Activated CD8-positive, alpha-beta T cell treated with anti-CD3 and anti-CD28 coated beads, Interleukin-2, amount 10 ng/mL, durations not matched to agents 7 days and 5 days (primary cell): ENCODE measurements around the gene ITGB1BP2. TPM values are rescaled to one million over a fixed set of nuclear protein-coding genes. Genes with fewer than 3 reads are reported as not detected.
"Not testable (repeated sequence)": the region's sequence is repeated elsewhere in the genome, so short reads cannot be mapped to it uniquely, and the experiment has no call there.

Experiments
- ATAC-seq: fragments of 150-1000 bp; cut with Tn5 transposase; one replicate; pipeline ENCODE4 v1.10.0; 2021; ENCODE audit warnings: moderate library complexity
- CTCF ChIA-PET: fragments of 350-600 bp; sonication (Branson Sonifier 250); formaldehyde crosslinking; loops from one replicate; lab custom pipeline; 2021; ENCODE audit warnings: antibody characterized with exemption; lab: Charles Lee
- POLR2A ChIA-PET: fragments of 350-600 bp; sonication (Branson Sonifier 250); formaldehyde crosslinking; loops from one replicate; lab custom pipeline; 2021; ENCODE audit warnings: antibody characterized with exemption; lab: Charles Lee
- DNase-seq: peaks from one replicate; pipeline ENCODE4 v3.0.0-alpha.2; 2020
- H3K27ac Mint-ChIP-seq: one replicate; pipeline ENCODE4 v1.8.0; 2021; ENCODE audit warnings: mild to moderate bottlenecking, mixed read lengths
- H3K27me3 Mint-ChIP-seq: one replicate; pipeline ENCODE4 v1.8.0; 2021; ENCODE audit warnings: low read depth, mixed read lengths
- H3K36me3 Mint-ChIP-seq: one replicate; pipeline ENCODE4 v1.8.0; 2021; ENCODE audit warnings: low read depth, mixed read lengths
- H3K4me1 Mint-ChIP-seq: one replicate; pipeline ENCODE4 v1.8.0; 2021; ENCODE audit warnings: low read depth, mixed read lengths
- H3K4me3 Mint-ChIP-seq: one replicate; pipeline ENCODE4 v1.8.0; 2021; ENCODE audit warnings: mild to moderate bottlenecking, mixed read lengths
- H3K9me3 Mint-ChIP-seq: one replicate; pipeline ENCODE4 v1.8.0; 2022; ENCODE audit warnings: mixed read lengths; ENCODE audit not compliant: insufficient read depth
- total RNA-seq, 2 experiments: library from RNA; stranded (reverse); gene quantifications; one replicate each; pipeline ENCODE4 v1.2.3, GENCODE V29; 2021

ITGB1BP2 gene
- total RNA-seq, 2 experiments from 2014 or later, result 5.4 to 5.5 TPM

DNA sequence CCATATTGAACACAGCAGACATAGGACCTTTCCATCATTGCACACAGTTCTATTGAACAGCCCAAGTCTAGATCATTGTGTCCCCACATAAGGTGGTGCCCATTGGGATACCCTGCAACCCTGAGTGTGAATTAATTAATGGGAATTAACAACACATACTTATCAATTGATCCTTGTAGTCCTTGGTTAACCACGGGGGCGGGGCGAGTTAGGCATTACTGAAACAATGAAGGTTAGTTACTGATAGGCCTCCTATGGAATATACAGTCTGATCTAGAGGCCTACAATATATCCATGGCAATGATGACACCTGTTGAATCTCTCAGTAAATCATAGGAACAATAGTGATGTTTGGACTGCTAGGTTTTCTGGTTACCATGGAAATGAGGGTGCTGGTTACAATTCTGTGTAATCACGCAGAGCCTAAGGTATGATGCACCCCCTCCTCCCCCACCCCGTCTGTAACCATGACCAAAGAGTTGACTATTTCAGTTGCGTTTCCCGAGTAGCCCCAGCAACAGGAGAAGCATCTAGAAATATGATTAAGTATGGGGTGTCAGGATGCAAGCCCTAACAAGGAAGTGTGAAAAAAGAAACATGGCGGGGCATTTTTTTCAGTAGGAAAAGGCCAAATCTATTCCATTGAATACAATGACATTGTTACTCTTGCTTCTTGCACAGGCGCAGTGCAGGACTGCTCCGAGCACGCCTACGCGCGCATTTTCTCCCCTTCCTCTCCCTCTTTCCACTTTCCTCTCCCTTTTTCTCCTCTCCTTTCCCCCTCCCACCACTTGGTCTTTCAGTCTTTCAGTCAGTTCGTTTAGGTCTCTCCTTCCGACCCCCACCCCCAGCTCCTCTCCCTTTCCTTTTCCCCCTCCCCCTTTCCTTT lies 18.8 kb upstream of the ITGB1BP2 start:
- Mint-ChIP-seq H3K9me3 (no peaks in the 10 kb centered on the region), H3K27ac (peak overlapping the region; percentile 100), H3K4me1 (peaks cover 16% of the 10 kb centered on the region), H3K27me3 (no peaks in the 10 kb centered on the region), H3K36me3 (peaks cover 17% of the 10 kb centered on the region), H3K4me3 (peak overlapping the region; percentile 97)
- ChIA-PET POLR2A (interaction anchor here (0.6 to 5.5 kb wide), 21 partner anchors 9 to 324 kb away, joined by 3 to 43 read pairs (median 5); partner anchors contain the start of genes IL2RG, ITGB1BP2, MED12 and OGT), CTCF (interaction anchor here (0.7 to 2.0 kb wide), 9 partner anchors 27 to 313 kb away, joined by 3 to 12 read pairs (median 4); partner anchors contain the start of genes MED12, TAF1 and ZMYM3)
- DNase-seq (peak; percentile 58), ATAC-seq (peak; percentile 37)

GRCh38 chrX:71283403-71284143 lies 18.0 kb upstream of the ITGB1BP2 start, which contains the start of gene NONO:
NONO (plus strand) TSS chrX:71283635; CDS start chrX:71290638, 7,003 bp downstream.
- H3K4me3 Mint-ChIP-seq, result peak within 1 kb of the TSS; percentile 97
- peaks cover 17% of the 10 kb centered on the region for H3K4me1 Mint-ChIP-seq
- DNase-seq, result peak; percentile 94
- peak within 1 kb of the TSS; percentile 100 for H3K27ac Mint-ChIP-seq
- ChIA-PET POLR2A (interaction anchor here (0.6 to 5.5 kb wide), 24 partner anchors 8 to 324 kb away, joined by 3 to 43 read pairs (median 4); partner anchors contain the start of genes IL2RG, ITGB1BP2, MED12 and OGT), CTCF (interaction anchor here (0.6 to 2.0 kb wide), 10 partner anchors 27 to 314 kb away, joined by 3 to 12 read pairs (median 4); partner anchors contain the start of genes MED12, TAF1 and ZMYM3)
- peak; percentile 85 for ATAC-seq
- H3K36me3 Mint-ChIP-seq, result peaks cover 18% of the 10 kb centered on the region
- H3K9me3 Mint-ChIP-seq, result no peaks in the 10 kb centered on the region
- H3K27me3 Mint-ChIP-seq, result no peaks in the 10 kb centered on the region

- Mint-ChIP-seq H3K27ac (no peak overlapping the region), H3K4me1 (peaks cover 14% of the 10 kb centered on the region), H3K4me3 (peak overlapping the region; percentile 97), H3K36me3 (peaks cover 28% of the 10 kb centered on the region), H3K9me3 (no peaks in the 10 kb centered on the region), H3K27me3 (no peaks in the 10 kb centered on the region)
- POLR2A ChIA-PET, result interaction anchor here (1.1 to 5.5 kb wide), 3 partner anchors 32 to 104 kb away, joined by 3 to 43 read pairs (median 4); partner anchors contain the start of genes TAF1 and ZMYM3
- ATAC-seq, result no peak
- DNase-seq, result no peak
- CTCF ChIA-PET, result no interaction called here
These were observed 15.6 kb upstream of the ITGB1BP2 start for GRCh38 chrX:71285929-71286328.

DNA sequence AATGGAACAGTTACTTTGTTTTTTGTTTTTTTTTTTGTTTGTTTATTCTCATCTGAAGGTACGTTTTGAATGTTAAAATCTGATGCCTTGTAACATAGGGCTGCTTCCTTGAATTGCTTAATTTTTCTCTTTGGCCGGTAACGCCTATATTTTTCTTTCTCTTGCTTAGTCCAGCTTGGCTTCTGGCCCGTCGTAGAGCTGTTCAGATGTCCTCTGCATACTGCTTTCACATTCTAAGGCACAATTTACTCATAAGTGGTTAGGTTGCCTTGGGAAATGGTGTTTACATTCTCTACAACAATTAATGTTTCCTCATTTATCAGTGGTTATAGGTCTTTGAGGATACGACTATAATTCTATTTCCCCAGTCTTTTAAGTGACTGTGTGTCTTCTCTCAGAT lies 10.2 kb upstream of the ITGB1BP2 start:
- DNase-seq (no peak), ATAC-seq (no peak)
- POLR2A ChIA-PET, result interaction anchor here (0.6 to 1.0 kb wide), 4 partner anchors 8 to 801 kb away, joined by 3 read pairs; partner anchors contain the start of gene NONO
- CTCF ChIA-PET, result no interaction called here
- H3K4me1 Mint-ChIP-seq, result peaks cover 6% of the 10 kb centered on the region
- no peaks in the 10 kb centered on the region for H3K9me3 Mint-ChIP-seq
- H3K4me3 Mint-ChIP-seq, result no peak overlapping the region
- no peak overlapping the region for H3K27ac Mint-ChIP-seq
- no peaks in the 10 kb centered on the region for H3K27me3 Mint-ChIP-seq
- peaks cover 38% of the 10 kb centered on the region for H3K36me3 Mint-ChIP-seq

- CTCF ChIA-PET, result interaction anchor here (0.7 kb wide), 1 partner anchor 44 kb away, joined by 6 read pairs; no protein-coding TSS in a partner anchor
- peaks cover 50% of the 10 kb centered on the region for H3K36me3 Mint-ChIP-seq
- no peak overlapping the region for H3K4me3 Mint-ChIP-seq
- H3K27ac Mint-ChIP-seq, result no peak overlapping the region
- no peaks in the 10 kb centered on the region for H3K9me3 Mint-ChIP-seq
- DNase-seq (no peak), ATAC-seq (no peak)
- POLR2A ChIA-PET, result no interaction called here
- H3K27me3 Mint-ChIP-seq, result no peaks in the 10 kb centered on the region
- H3K4me1 Mint-ChIP-seq, result peaks cover 4% of the 10 kb centered on the region
These were observed 8.7 kb upstream of the ITGB1BP2 start for GRCh38 chrX:71292669-71293365.

DNA sequence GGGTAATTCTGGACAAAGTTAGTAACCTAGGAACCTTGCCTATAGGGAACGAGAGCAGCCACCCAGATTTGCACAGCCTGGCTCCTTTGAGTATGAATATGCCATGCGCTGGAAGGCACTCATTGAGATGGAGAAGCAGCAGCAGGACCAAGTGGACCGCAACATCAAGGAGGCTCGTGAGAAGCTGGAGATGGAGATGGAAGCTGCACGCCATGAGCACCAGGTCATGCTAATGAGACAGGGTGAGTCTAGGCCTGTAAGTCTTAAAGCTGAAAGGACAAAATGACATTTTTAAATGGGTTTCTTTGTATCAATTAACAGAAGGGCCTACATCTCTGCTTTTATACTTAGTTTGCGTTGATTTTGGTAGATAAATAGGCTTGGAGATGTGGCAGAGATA lies 4.7 kb upstream of the ITGB1BP2 start:
- no peaks in the 10 kb centered on the region for H3K9me3 Mint-ChIP-seq
- no peak overlapping the region for H3K27ac Mint-ChIP-seq
- H3K36me3 Mint-ChIP-seq, result peaks cover 61% of the 10 kb centered on the region
- ChIA-PET CTCF (no interaction called here), POLR2A (interaction anchor here (0.7 kb wide), 1 partner anchor 14 kb away, joined by 3 read pairs; the partner anchor contains the start of gene NONO)
- DNase-seq (no peak), ATAC-seq (no peak)
- peaks cover 11% of the 10 kb centered on the region for H3K4me1 Mint-ChIP-seq
- no peaks in the 10 kb centered on the region for H3K27me3 Mint-ChIP-seq
- H3K4me3 Mint-ChIP-seq, result no peak overlapping the region

- H3K36me3 Mint-ChIP-seq, result peaks cover 67% of the 10 kb centered on the region
- DNase-seq (no peak), ATAC-seq (no peak)
- H3K4me3 Mint-ChIP-seq, result no peak overlapping the region
- no peaks in the 10 kb centered on the region for H3K27me3 Mint-ChIP-seq
- POLR2A ChIA-PET, result interaction anchor here (0.6 kb wide), 1 partner anchor 187 kb away, joined by 3 read pairs; the partner anchor contains the start of gene IL2RG
- CTCF ChIA-PET, result no interaction called here
- H3K27ac Mint-ChIP-seq, result no peak overlapping the region
- peaks cover 24% of the 10 kb centered on the region for H3K4me1 Mint-ChIP-seq
- H3K9me3 Mint-ChIP-seq, result no peaks in the 10 kb centered on the region
These were observed 3.4 kb upstream of the ITGB1BP2 start for GRCh38 chrX:71298119-71298518.

DNA sequence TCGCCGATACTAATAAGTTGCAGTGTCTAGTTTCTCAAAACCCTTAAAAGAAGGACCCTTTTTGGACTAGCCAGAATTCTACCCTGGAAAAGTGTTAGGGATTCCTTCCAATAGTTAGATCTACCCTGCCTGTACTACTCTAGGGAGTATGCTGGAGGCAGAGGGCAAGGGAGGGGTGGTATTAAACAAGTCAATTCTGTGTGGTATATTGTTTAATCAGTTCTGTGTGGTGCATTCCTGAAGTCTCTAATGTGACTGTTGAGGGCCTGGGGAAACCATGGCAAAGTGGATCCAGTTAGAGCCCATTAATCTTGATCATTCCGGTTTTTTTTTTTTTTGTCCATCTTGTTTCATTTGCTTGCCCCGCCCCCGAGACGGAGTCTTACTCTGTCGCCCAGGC lies 1.5 kb upstream of the ITGB1BP2 start:
- Mint-ChIP-seq H3K36me3 (peaks cover 71% of the 10 kb centered on the region), H3K4me1 (peaks cover 27% of the 10 kb centered on the region)
- H3K27ac Mint-ChIP-seq, H3K9me3 Mint-ChIP-seq, H3K4me3 Mint-ChIP-seq, H3K27me3 Mint-ChIP-seq, ATAC-seq, CTCF ChIA-PET, DNase-seq: not testable (repeated sequence)
- POLR2A ChIA-PET, result interaction anchor here (0.5 kb wide), 1 partner anchor 87 kb away, joined by 3 read pairs; no protein-coding TSS in a partner anchor

GRCh38 chrX:71300495-71300894 lies 1.1 kb upstream of the ITGB1BP2 start:
- CTCF ChIA-PET, ATAC-seq, POLR2A ChIA-PET, DNase-seq, H3K9me3 Mint-ChIP-seq, H3K27me3 Mint-ChIP-seq, H3K4me3 Mint-ChIP-seq: not testable (repeated sequence)
- peaks cover 27% of the 10 kb centered on the region for H3K4me1 Mint-ChIP-seq
- peaks cover 74% of the 10 kb centered on the region for H3K36me3 Mint-ChIP-seq
- peak overlapping the region; percentile 46 for H3K27ac Mint-ChIP-seq

DNA sequence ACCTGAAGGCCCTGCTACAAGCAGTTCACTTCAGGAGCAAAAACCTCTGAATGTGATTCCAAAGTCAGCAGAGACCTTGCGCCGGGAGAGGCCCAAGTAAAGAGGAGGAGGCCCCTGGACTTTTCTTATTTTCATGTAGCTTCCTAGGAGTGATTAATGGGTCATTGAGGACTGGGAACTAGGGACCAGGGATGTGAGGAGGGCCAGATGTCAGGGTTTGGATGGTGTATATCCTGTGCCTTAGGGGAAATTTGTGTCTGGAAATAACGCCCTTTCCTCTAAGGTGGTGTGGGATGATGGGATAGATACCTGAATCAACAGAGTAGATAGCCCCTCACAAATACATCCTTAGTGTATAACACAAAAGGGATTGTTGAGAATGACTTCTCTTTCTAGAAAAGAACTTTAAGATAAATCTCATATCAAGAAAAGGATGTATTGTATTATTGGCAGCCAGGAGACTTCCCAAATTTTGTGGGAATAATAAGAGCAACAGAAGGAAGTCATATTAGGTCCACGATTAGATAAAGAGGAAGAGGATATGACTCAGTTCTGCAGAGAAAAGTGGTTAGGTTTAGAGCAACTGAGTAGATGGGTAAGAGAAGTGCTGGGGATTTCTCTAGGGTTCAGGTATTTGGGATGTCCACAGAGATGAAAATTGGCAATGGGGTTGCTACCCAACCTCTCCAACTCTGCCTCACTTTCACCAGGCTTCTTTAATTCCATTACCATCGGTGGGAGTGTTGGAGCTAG lies 1.1 kb downstream of the ITGB1BP2 start:
- DNase-seq, result no peak
- POLR2A ChIA-PET, result interaction anchor here (0.9 to 2.0 kb wide), 2 partner anchors 14 to 19 kb away, joined by 3 to 8 read pairs; partner anchors contain the start of gene NONO
- Mint-ChIP-seq H3K27me3 (no peaks in the 10 kb centered on the region), H3K4me3 (no peak overlapping the region), H3K4me1 (peaks cover 27% of the 10 kb centered on the region), H3K9me3 (no peaks in the 10 kb centered on the region), H3K36me3 (peaks cover 59% of the 10 kb centered on the region), H3K27ac (peak overlapping the region; percentile 63)
- peak; percentile 18 for ATAC-seq
- CTCF ChIA-PET, result no interaction called here
